ENCODE data around the gene MYL9. TPM values are rescaled to one million over a fixed set of nuclear protein-coding genes. Genes with fewer than 3 reads are reported as not detected.

MYL9 gene
- total and polyA plus RNA-seq, 2 experiments from 2014 or later = 172 to 681 TPM

GRCh38 chr20:36571564-36572504, 30.5 kb downstream of the MYL9 start:
- 90% methylated on average over 17 of the region's 17 CpGs for WGBS, 2 experiments (ENCODE audit: low coverage in 1 of 2, low lambda C conversion rate in 2 of 2, missing lambda C conversion rate in 2 of 2)
- H3K36me3 ChIP-seq (ENCODE audit: low read depth) = no peaks in the 10 kb centered on the region
- H3K4me1 ChIP-seq (ENCODE audit: insufficient read depth) = no peaks in the 10 kb centered on the region
- no peak overlapping the region for H3K9ac ChIP-seq
- peak overlapping the region; percentile 78; the same call in 1 of the 2 replicates for H2AFZ ChIP-seq
- peaks cover 21% of the 10 kb centered on the region for H3F3A ChIP-seq (ENCODE audit: insufficient read depth)
- H4K20me1 ChIP-seq (ENCODE audit: insufficient read depth) = no peaks in the 10 kb centered on the region
- no peak overlapping the region for H3K27ac ChIP-seq
- H3K79me2 ChIP-seq (ENCODE audit: insufficient read depth) = 0 out of 2 replicates have a peak, but pooled peaks cover 4% of the 10 kb centered on the region
- in situ Hi-C loops (cut with MboI) = no loop called here
- TF ChIP-seq EZH2phosphoT487 (IDR thresholded peaks at IDR 0.05; ENCODE audit: insufficient read depth, low read depth) = no peak
- no peak for TF ChIP-seq EZH2 (IDR thresholded peaks at IDR 0.05; ENCODE audit: insufficient read depth, poor library complexity, severe bottlenecking)
- no peak overlapping the region for H3K4me2 ChIP-seq (ENCODE audit: unreplicated experiment)
- H3K9me2 ChIP-seq (ENCODE audit: insufficient read depth) = no peaks in the 10 kb centered on the region
- no peaks in the 10 kb centered on the region for H3K9me3 ChIP-seq (ENCODE audit: low read depth)
- DNase-seq = no peak
- no peak overlapping the region for H3K4me3 ChIP-seq
- no peaks in the 10 kb centered on the region for H3K27me3 ChIP-seq (replicated peaks; ENCODE audit: insufficient read depth)

DNA sequence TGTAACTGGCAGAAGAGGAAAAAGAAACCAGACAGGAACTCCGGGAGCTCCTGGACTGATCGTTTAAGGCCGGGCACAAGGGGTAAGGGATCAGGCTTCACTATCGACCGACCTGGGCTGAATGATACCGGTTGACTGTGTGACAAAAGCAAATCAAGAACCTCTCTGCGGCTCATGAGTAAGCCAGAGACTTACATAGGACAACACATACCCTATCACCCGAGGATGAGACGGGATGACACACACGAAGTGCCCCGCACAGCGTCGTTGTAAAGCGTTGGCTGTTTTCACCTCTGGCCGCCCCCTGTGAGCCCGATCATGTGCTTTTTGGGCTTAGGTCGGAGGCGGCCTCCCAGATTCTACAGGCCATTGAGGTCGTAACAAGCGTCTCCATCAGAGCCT, 31.4 kb downstream of the MYL9 start:
- H3K4me1 ChIP-seq (ENCODE audit: insufficient read depth) = no peaks in the 10 kb centered on the region
- H3K4me2 ChIP-seq (ENCODE audit: unreplicated experiment) = peak overlapping the region; percentile 82
- WGBS, 2 experiments (ENCODE audit: low coverage in 1 of 2, low lambda C conversion rate in 2 of 2, missing lambda C conversion rate in 2 of 2) = 35 to 39% methylated on average over 20 of the region's 20 CpGs
- no peaks in the 10 kb centered on the region for H4K20me1 ChIP-seq (ENCODE audit: insufficient read depth)
- no peaks in the 10 kb centered on the region for H3K27me3 ChIP-seq (replicated peaks; ENCODE audit: insufficient read depth)
- peak overlapping the region; percentile 69; the same call in 1 of the 2 replicates for H3K9ac ChIP-seq
- peak overlapping the region; percentile 78 for H2AFZ ChIP-seq
- TF ChIP-seq EZH2 (IDR thresholded peaks at IDR 0.05; ENCODE audit: insufficient read depth, poor library complexity, severe bottlenecking) (no peak), EZH2phosphoT487 (IDR thresholded peaks at IDR 0.05; ENCODE audit: insufficient read depth, low read depth) (no peak)
- H3K27ac ChIP-seq = no peak overlapping the region
- H3K4me3 ChIP-seq = peak overlapping the region; percentile 80
- no peaks in the 10 kb centered on the region for H3K9me2 ChIP-seq (ENCODE audit: insufficient read depth)
- peaks cover 21% of the 10 kb centered on the region for H3F3A ChIP-seq (ENCODE audit: insufficient read depth)
- DNase-seq = peak; percentile 48
- no peaks in the 10 kb centered on the region for H3K36me3 ChIP-seq (ENCODE audit: low read depth)
- H3K79me2 ChIP-seq (ENCODE audit: insufficient read depth) = 0 out of 2 replicates have a peak, but pooled peaks cover 5% of the 10 kb centered on the region
- H3K9me3 ChIP-seq (ENCODE audit: low read depth) = no peaks in the 10 kb centered on the region
- in situ Hi-C loops (cut with MboI) = no loop called here

- 4 to 5% methylated on average over 27 to 65 of the region's 80 CpGs for WGBS, 2 experiments (ENCODE audit: low coverage in 1 of 2, low lambda C conversion rate in 2 of 2, missing lambda C conversion rate in 2 of 2)
- Histone ChIP-seq H4K20me1 (ENCODE audit: insufficient read depth) (no peaks in the 10 kb centered on the region), H3K9ac (peak within 1 kb of the TSS; percentile 69), H3K4me1 (ENCODE audit: insufficient read depth) (no peaks in the 10 kb centered on the region), H3K27me3 (replicated peaks; ENCODE audit: insufficient read depth) (no peaks in the 10 kb centered on the region), H3K4me2 (ENCODE audit: unreplicated experiment) (peak within 1 kb of the TSS; percentile 82), H3K27ac (no peak within 1 kb of the TSS), H3K9me3 (ENCODE audit: low read depth) (no peaks in the 10 kb centered on the region), H3K36me3 (ENCODE audit: low read depth) (no peaks in the 10 kb centered on the region), H2AFZ (peak within 1 kb of the TSS; percentile 78), H3K9me2 (ENCODE audit: insufficient read depth) (no peaks in the 10 kb centered on the region), H3F3A (ENCODE audit: insufficient read depth) (peaks cover 21% of the 10 kb centered on the region), H3K79me2 (ENCODE audit: insufficient read depth) (0 out of 2 replicates have a peak, but pooled peaks cover 7% of the 10 kb centered on the region), H3K4me3 (peak within 1 kb of the TSS; percentile 80)
- peak; percentile 77 for DNase-seq
- in situ Hi-C loops (cut with MboI) = no loop called here
- TF ChIP-seq EZH2 (IDR thresholded peaks at IDR 0.05; ENCODE audit: insufficient read depth, poor library complexity, severe bottlenecking) = no peak
Measured at GRCh38 chr20:36573103-36573797, 31.9 kb downstream of the MYL9 start, which contains the start of gene TGIF2. Gene TGIF2, plus strand, starts transcription at chr20:36573597. Its CDS starts 5,178 bp downstream, at chr20:36578775.

- Histone ChIP-seq H3K9ac (peak overlapping the region; percentile 69), H3K4me2 (ENCODE audit: unreplicated experiment) (peak overlapping the region; percentile 82), H3K79me2 (ENCODE audit: insufficient read depth) (0 out of 2 replicates have a peak, but pooled peaks cover 7% of the 10 kb centered on the region), H3K36me3 (ENCODE audit: low read depth) (no peaks in the 10 kb centered on the region), H2AFZ (peak overlapping the region; percentile 78), H4K20me1 (ENCODE audit: insufficient read depth) (no peaks in the 10 kb centered on the region), H3K9me2 (ENCODE audit: insufficient read depth) (no peaks in the 10 kb centered on the region), H3K4me3 (peak overlapping the region; percentile 80), H3K9me3 (ENCODE audit: low read depth) (no peaks in the 10 kb centered on the region), H3K27me3 (replicated peaks; ENCODE audit: insufficient read depth) (no peaks in the 10 kb centered on the region), H3K4me1 (ENCODE audit: insufficient read depth) (no peaks in the 10 kb centered on the region), H3K27ac (no peak overlapping the region), H3F3A (ENCODE audit: insufficient read depth) (peaks cover 21% of the 10 kb centered on the region)
- TF ChIP-seq EZH2phosphoT487 (IDR thresholded peaks at IDR 0.05; ENCODE audit: insufficient read depth, low read depth) = no peak
- TF ChIP-seq EZH2 (IDR thresholded peaks at IDR 0.05; ENCODE audit: insufficient read depth, poor library complexity, severe bottlenecking) = no peak
- WGBS, 2 experiments (ENCODE audit: low coverage in 1 of 2, low lambda C conversion rate in 2 of 2, missing lambda C conversion rate in 2 of 2) = 1 to 3% methylated on average over 37 to 40 of the region's 53 CpGs
- in situ Hi-C loops (cut with MboI) = no loop called here
- peak; percentile 33 for DNase-seq
Measured at GRCh38 chr20:36573798-36574365, 32.6 kb downstream of the MYL9 start.

All from GM23248 (cell line).